Suprapubic skin (tissue), 4 donors: ENCODE results near the gene CNTNAP1. TPM values are rescaled to one million over a fixed set of nuclear protein-coding genes. Genes with fewer than 3 reads are reported as not detected.
"Not testable (repeated sequence)": the region's sequence is repeated elsewhere in the genome, so short reads cannot be mapped to it uniquely, and the experiment has no call there.

ENCODE experiments used
- DNase-seq, 2 donors: peaks; one replicate each; pipeline ENCODE4 v3.0.0-alpha.2; 2019; ENCODE audit warnings: low spot score in 2 of 2
- H3K27ac ChIP-seq: fragments of 200-600 bp; sonication (generic); one replicate; pipeline ENCODE4 v1.5.1; 2019
- H3K27me3 ChIP-seq: fragments of 200-600 bp; sonication (generic); one replicate; pipeline ENCODE4 v1.5.1; 2019
- H3K36me3 ChIP-seq: fragments of 200-600 bp; sonication (generic); one replicate; pipeline ENCODE4 v1.5.1; 2019
- H3K4me1 ChIP-seq: fragments of 200-600 bp; sonication (generic); one replicate; pipeline ENCODE4 v1.5.1; 2019
- H3K4me3 ChIP-seq: fragments of 200-600 bp; sonication (generic); one replicate; pipeline ENCODE4 v1.5.1; 2019; ENCODE audit warnings: mild to moderate bottlenecking
- H3K9me3 ChIP-seq: fragments of 200-600 bp; sonication (generic); one replicate; pipeline ENCODE4 v1.5.1; 2019
- CTCF ChIP-seq, 2 donors: fragments of 200-600 bp in 1 of 2; fragments of 450-650 bp in 1 of 2; sonication (generic) in 1 of 2; IDR thresholded peaks; one replicate each; pipeline ENCODE4 v1.5.1; 2016 to 2019; ENCODE audit warnings: antibody characterized with exemption in 2 of 2, mild to moderate bottlenecking in 1 of 2, moderate library complexity in 1 of 2
- EP300 ChIP-seq: sonication (generic); formaldehyde crosslinking; IDR thresholded peaks from one replicate; pipeline ENCODE4 v1.6.1; 2017; ENCODE audit warnings: antibody characterized with exemption
- POLR2A ChIP-seq, 2 donors: fragments of 450-650 bp; IDR thresholded peaks; one replicate each; pipeline ENCODE4 v1.6.1; 2017; ENCODE audit warnings: antibody characterized with exemption in 2 of 2, mild to moderate bottlenecking in 2 of 2, moderate library complexity in 2 of 2
- POLR2AphosphoS5 ChIP-seq, 3 donors: sonication (generic); formaldehyde crosslinking; IDR thresholded peaks; one replicate each; pipeline ENCODE4 v1.6.1; 2017; ENCODE audit warnings: antibody characterized with exemption in 3 of 3
- WGBS: methylation state at CpG from one replicate; pipeline ENCODE4 v1.1.5; 2018; 5-methylcytosine and 5-hydroxymethylcytosine counted together
- total RNA-seq, 4 donors: library from RNA; depleted of rRNA; stranded (reverse); fragments of >200 nt; gene quantifications; one replicate each; pipeline ENCODE4 v1.1.0, GENCODE V29; 2016

Gene CNTNAP1
- total RNA-seq, 4 donors from 2014 or later, result 0.79 to 3.3 (median 1.2) TPM

DNA sequence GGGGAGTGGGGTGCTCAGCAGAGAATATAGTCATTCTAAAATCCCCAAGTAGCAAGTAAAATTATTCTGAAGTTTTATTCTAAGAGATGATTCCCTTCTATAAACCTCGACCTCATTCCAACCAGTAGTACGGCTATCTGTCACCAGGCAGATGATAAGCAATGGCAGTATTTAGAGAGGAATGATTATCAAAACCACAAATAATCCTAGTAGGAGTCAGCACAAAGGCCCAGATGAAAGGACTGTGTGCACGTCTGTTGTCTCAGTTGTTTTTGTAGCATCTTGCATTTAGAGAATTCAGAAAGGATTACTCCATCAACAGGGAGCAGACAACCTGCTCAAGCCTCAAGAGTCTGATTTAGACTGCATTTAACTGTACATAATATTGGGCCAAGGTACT is 41.3 kb downstream of the CNTNAP1 start:
- Histone ChIP-seq H3K9me3 (no peaks in the 10 kb centered on the region), H3K4me1 (no peaks in the 10 kb centered on the region), H3K27me3 (no peaks in the 10 kb centered on the region), H3K4me3 (no peak overlapping the region), H3K27ac (no peak overlapping the region), H3K36me3 (peaks cover 95% of the 10 kb centered on the region)
- no peak for TF ChIP-seq EP300
- no peak for TF ChIP-seq CTCF (IDR thresholded peaks at IDR 0.05)
- TF ChIP-seq POLR2AphosphoS5 (IDR thresholded peaks at IDR 0.05), result no peak
- TF ChIP-seq POLR2A (IDR thresholded peaks at IDR 0.05), result no peak
- DNase-seq, result no peak
- WGBS, result 92% methylated on average over 3 of the region's 3 CpGs

GRCh38 chr17:42725143-42725542 is 42.8 kb downstream of the CNTNAP1 start:
- Histone ChIP-seq H3K4me1 (no peaks in the 10 kb centered on the region), H3K27me3 (no peaks in the 10 kb centered on the region), H3K9me3 (no peaks in the 10 kb centered on the region), H3K27ac (no peak overlapping the region), H3K4me3 (no peak overlapping the region), H3K36me3 (peaks cover 95% of the 10 kb centered on the region)
- no peak for TF ChIP-seq POLR2AphosphoS5 (IDR thresholded peaks at IDR 0.05)
- DNase-seq, result no peak
- WGBS, result 96% methylated on average over 6 of the region's 6 CpGs

- WGBS, result 93% methylated on average over 1 of the region's 1 CpG
- Histone ChIP-seq H3K27ac (no peak overlapping the region), H3K4me3 (no peak overlapping the region), H3K27me3 (no peaks in the 10 kb centered on the region), H3K4me1 (peaks cover 26% of the 10 kb centered on the region), H3K9me3 (no peaks in the 10 kb centered on the region), H3K36me3 (no peaks in the 10 kb centered on the region)
- no peak for DNase-seq
- TF ChIP-seq EP300, result no peak
These were observed 58.4 kb downstream of the CNTNAP1 start for GRCh38 chr17:42740699-42741098.

- H3K27me3 ChIP-seq, H3K4me3 ChIP-seq, H3K36me3 ChIP-seq, H3K9me3 ChIP-seq, H3K27ac ChIP-seq, DNase-seq: not testable (repeated sequence)
- H3K4me1 ChIP-seq, result peaks cover 22% of the 10 kb centered on the region
- 90% methylated on average over 11 of the region's 11 CpGs for WGBS
These were observed 60.6 kb downstream of the CNTNAP1 start for GRCh38 chr17:42742916-42743315.

GRCh38 chr17:42743595-42744282 is 61.4 kb downstream of the CNTNAP1 start:
- Histone ChIP-seq H3K4me1 (peaks cover 28% of the 10 kb centered on the region), H3K9me3 (no peaks in the 10 kb centered on the region), H3K4me3 (peak overlapping the region; percentile 61), H3K27ac (peak overlapping the region; percentile 94), H3K36me3 (no peaks in the 10 kb centered on the region), H3K27me3 (no peaks in the 10 kb centered on the region)
- no peak for DNase-seq
- TF ChIP-seq POLR2AphosphoS5 (IDR thresholded peaks at IDR 0.05), result no peak
- TF ChIP-seq EP300, result no peak
- TF ChIP-seq CTCF (IDR thresholded peaks at IDR 0.05), result no peak
- no peak for TF ChIP-seq POLR2A (IDR thresholded peaks at IDR 0.05)
- WGBS, result 33% methylated on average over 10 of the region's 10 CpGs

DNA sequence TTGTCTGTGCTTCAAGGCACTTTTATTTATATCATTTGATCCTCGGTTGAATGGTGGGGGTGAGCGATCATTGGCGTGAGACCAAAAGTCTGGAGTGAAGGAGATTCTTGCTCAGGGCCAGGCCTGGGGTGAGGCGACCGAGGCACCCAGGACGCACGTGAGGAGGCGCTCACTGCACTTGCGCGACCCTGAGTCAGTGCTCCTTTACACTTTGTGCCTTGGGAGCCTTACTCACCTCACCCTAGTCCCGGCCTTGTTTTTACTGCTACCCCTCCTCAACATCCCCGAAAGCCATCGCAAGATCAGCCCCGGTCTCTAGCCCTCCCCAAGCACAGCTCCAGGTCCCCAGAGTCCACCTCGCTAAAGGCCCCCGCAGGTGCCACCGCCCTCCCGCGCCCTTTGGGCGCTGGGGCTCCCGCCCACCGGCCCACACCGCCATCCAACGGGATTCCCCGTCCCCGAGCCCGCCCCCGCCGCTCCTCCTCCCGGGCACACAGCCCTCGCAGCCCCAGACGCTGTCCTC is 62.0 kb downstream of the CNTNAP1 start:
- Histone ChIP-seq H3K4me3 (peak overlapping the region; percentile 61), H3K36me3 (no peaks in the 10 kb centered on the region), H3K27me3 (no peaks in the 10 kb centered on the region), H3K4me1 (peaks cover 34% of the 10 kb centered on the region), H3K27ac (peak overlapping the region; percentile 94), H3K9me3 (no peaks in the 10 kb centered on the region)
- WGBS, result under 1% methylated on average over 24 of the region's 32 CpGs
- TF ChIP-seq CTCF (IDR thresholded peaks at IDR 0.05) (no peak), POLR2AphosphoS5 (IDR thresholded peaks at IDR 0.05) (no peak), POLR2A (IDR thresholded peaks at IDR 0.05) (no peak), EP300 (no peak)
- DNase-seq, result peak; percentile 76 to 87
